NCI-H1930 (cell line): ENCODE data around the gene ZG16.
A peak's percentile ranks its signal among the peaks of the same experiment; 100 is the strongest.
"Not testable (repeated sequence)": the region's sequence is repeated elsewhere in the genome, so short reads cannot be mapped to it uniquely, and the experiment has no call there.

ENCODE experiments used
- DNase-seq, 2 experiments: peaks; one replicate each; lab custom pipeline; 2025; lab: John Stamatoyannopoulos, UW

The ZG16 gene

DNA sequence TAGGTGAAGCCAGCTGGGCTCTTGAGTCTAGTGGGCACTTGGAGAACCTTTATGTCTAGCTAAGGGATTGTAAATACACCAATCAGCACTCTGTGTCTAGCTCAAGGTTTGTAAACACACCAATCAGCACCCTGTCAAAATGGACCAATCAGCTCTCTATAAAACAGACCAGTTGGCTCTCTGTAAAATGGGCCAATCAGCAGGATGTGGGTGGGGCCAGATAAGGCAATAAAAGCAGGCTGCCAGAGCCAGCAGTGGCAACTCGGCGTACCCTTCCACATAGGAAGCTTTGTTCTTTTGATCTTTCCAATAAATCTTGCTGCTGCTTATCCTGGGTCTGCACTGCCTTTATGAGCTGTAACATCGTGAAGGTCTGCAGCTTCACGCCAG is 29.3 kb upstream of the ZG16 start:
- not testable (repeated sequence) for DNase-seq

GRCh38 chr16:29753516-29753915 is 24.5 kb upstream of the ZG16 start:
- no peak for DNase-seq

GRCh38 chr16:29756654-29757053 is 21.4 kb upstream of the ZG16 start:
- no peak for DNase-seq

- not testable (repeated sequence) for DNase-seq
These were observed 21.0 kb upstream of the ZG16 start for GRCh38 chr16:29757086-29757485.

DNA sequence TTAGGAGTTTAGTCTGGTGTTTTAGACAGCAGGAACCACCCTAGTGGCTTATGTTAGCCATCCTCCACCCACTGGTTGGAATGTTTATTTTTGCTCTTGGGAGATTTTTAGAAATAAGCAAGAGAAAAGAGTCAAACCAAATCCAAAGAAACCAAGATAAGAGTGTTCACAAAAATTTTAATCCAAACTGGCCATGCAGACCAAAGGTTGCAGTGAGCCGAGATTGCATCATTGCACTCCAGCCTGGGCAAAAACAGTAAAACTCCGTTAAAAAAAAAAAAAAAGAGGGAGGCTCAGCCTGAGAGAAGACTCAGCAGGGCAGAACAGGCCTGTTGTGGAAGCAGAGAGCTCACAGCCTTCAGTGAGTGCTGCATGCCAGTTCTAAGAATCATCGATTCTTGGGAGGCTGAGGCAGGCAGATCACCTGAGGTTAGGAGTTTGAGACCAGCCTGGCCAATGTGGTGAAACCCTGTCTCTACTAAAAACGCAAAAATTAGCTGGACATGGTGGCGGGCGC is 20.0 kb upstream of the ZG16 start:
- DNase-seq, result no peak

GRCh38 chr16:29760567-29761279 is 17.3 kb upstream of the ZG16 start:
- DNase-seq, result no peak

GRCh38 chr16:29761280-29761651 is 16.8 kb upstream of the ZG16 start:
- DNase-seq, result not testable (repeated sequence)

DNA sequence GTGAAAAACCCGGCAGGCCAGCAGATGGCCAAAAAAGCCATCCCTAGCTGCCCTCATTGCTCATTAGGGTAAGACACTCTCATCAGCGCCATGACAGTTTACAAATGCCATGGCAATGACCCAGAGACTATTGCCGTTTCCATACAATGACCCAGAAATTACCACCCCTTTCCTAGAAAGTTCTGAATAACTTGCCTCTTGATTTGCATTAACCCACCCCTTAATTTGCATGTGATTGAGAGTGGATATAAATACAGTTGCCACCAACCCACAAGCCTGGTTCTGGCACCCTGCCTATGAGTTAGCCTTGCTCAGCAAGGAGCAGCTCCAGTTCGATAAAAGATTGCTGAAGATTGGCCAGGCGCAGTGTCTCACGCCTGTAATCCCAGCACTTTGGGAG is 16.2 kb upstream of the ZG16 start:
- DNase-seq, result no peak

- DNase-seq, result no peak
These were observed 14.7 kb upstream of the ZG16 start for GRCh38 chr16:29763326-29763725.

GRCh38 chr16:29765167-29766032 is 12.7 kb upstream of the ZG16 start:
- DNase-seq, result peak in 1 of 2 experiments; percentile 30

DNA sequence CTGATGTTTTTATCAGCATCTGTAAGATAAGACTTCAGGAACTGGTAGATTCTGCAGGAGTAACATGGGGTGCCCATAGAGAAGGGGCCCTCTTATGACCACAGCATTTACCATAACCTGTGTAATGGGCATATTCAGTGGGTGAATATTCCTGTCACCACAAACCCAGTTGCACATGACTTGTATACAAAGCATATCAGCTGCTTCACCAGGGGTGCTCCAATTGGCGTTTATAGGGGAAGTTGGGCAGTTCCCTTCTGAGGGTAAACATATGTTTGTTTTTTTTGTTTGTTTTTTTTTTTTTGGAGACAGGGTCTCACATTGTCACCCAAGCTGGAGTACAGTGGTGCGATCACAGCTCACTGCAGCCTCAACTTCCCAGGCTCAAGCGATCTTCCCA is 11.5 kb upstream of the ZG16 start:
- DNase-seq, result no peak

DNA sequence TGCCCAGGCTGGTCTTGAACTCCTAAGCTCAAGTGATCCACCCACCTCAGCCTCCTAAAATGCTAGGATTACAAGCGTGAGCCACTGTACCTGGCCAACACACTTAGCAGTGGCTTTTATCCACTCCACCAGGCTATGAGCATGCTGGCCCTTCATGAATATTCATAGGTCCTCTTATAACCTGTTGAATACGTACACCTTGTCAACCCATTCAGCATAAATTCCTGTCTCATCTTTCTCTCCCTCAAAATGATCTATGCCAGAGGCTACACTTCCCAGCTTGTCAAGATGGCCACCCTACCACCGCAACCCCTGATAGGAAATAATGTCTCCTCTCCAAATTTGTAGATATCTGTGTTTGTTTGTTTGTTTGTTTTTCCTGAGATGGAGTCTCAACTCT is 11.0 kb upstream of the ZG16 start:
- DNase-seq, result no peak

GRCh38 chr16:29769507-29769906 is 8.5 kb upstream of the ZG16 start:
- no peak for DNase-seq

GRCh38 chr16:29770250-29770929 is 7.7 kb upstream of the ZG16 start:
- no peak for DNase-seq

DNA sequence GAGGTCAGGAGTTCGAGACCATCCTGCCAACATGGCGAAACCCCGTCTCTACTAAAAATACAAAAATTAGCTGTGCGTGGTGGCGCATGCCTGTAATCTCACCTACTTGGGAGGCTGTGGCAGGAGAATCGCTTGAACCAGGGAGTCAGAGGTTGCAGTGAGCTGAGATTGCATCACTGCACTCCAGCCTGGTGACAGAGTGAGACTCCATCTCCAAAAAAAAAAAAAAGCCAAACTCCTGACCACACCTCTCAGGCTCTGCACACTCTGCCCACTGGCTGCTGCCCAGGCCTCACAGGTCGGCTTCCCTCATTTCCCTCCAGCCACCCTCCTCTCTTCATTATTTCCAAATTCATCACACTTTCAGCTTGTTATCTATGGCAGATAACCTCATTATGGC is 5.7 kb upstream of the ZG16 start:
- DNase-seq, result not testable (repeated sequence)

- no peak for DNase-seq
These were observed 3.3 kb upstream of the ZG16 start for GRCh38 chr16:29774730-29775129.

GRCh38 chr16:29775742-29776408 is 2.2 kb upstream of the ZG16 start:
- no peak for DNase-seq

DNA sequence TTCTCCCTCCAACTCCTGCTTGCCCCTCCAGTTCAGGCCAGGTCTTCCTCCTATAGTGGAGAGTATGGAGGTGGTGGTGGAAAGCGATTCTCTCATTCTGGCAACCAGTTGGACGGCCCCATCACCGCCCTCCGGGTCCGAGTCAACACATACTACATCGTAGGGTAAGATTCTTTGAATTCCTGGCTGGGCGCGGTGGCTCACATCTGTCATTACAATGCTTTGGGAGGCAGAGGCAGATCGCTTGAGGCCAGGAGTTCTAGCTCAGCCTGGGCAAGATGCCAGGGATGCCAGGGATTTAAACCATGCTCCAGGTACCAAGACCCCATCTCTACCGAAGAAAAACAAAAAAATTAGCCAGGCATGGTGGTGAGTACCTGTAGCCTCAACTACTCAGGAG is 1.4 kb downstream of the ZG16 start:
- no peak for DNase-seq

DNA sequence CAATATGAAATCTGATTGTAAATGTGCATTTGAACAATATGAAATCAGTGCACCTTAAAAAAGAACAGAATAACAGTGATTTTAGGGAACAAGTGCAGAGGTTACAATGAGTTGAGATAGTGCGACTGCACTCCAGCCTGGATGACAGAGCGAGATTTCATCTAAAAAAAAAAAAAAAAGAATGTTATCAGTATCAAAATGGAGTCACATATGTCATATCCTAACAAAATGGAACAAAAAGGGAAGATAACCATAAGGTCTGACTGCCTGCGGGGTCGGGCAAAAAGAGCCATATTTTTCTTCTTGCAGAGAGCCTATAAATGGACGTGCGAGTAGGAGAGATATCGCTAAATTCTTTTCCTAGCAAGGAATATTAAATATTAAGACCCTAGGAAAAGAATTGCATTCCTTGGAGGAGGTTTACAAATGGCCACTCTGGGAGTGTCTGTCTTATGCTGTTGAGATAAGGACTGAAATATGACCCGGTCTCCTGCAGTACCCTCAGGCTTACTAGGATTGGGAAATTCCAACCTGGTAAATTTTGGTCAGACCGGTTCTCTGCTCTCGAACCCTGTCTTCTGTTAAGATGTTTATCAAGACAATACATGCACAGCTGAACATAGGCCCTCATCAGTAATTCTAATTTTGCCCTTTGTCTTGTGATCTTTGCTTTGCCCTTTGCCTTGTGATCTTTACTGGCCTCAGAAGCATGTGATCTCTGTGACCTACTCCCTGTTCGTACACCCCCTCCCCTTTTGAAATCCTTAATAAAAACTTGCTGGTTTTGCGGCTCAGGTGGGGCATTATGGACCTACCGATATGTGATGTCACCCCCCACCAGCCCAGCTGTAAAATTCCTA is 5.3 kb downstream of the ZG16 start:
- DNase-seq, result not testable (repeated sequence)

DNA sequence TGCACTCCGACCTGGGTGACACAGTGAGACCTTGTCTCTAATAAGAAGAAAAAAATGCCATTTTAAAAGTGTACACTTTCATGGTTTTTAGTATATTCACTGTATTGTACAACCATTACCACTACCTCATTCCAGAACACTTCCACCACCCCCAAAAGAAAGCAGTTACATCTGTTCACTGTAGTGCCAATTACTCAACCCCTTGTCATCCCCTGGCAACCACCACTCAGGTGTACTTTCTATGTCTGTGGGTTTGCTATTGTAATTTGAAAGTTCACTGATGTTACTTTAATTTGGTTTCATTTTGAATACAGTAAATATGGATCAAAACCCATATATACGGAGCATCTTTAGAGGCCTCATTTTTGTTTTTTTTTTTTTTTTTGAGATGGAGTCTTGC is 6.1 kb downstream of the ZG16 start:
- DNase-seq, result no peak

- no peak for DNase-seq
These were observed 6.9 kb downstream of the ZG16 start for GRCh38 chr16:29784901-29785500.
